AG04449 (cell line): ENCODE results near the gene VMA21.

Experiments used
- CTCF ChIA-PET: fragments of 350-600 bp; formaldehyde crosslinking; extraction: SDS; loops from one replicate; lab custom pipeline; 2021; ENCODE audit warnings: antibody characterized with exemption; lab: Yijun Ruan, JAX
- POLR2A ChIA-PET: fragments of 400-600, 350-600 bp; formaldehyde crosslinking; extraction: SDS; loops from one replicate; lab custom pipeline; 2020; ENCODE audit warnings: antibody characterized with exemption, inconsistent platforms; lab: Yijun Ruan, JAX
- DNase-seq: peaks from one replicate; pipeline ENCODE4 v3.0.0-alpha.2; 2010; ENCODE audit warnings: low read depth, low spot score
- H3K4me3 ChIP-seq: 2 replicates; pipeline ENCODE4 v1.5.1; 2011; ENCODE audit warnings: low read depth, mild to moderate bottlenecking, control low read depth, low read length
- TF ChIP-seq, protein P1 (sequence below): IDR thresholded peaks from one replicate; pipeline ENCODE4 v1.5.1; 2011; ENCODE audit warnings: mild to moderate bottlenecking, moderate library complexity, low read length, control low read depth, inconsistent platforms; ENCODE audit not compliant: insufficient read depth; ENCODE audit errors: missing control alignments

The VMA21 gene

DNA sequence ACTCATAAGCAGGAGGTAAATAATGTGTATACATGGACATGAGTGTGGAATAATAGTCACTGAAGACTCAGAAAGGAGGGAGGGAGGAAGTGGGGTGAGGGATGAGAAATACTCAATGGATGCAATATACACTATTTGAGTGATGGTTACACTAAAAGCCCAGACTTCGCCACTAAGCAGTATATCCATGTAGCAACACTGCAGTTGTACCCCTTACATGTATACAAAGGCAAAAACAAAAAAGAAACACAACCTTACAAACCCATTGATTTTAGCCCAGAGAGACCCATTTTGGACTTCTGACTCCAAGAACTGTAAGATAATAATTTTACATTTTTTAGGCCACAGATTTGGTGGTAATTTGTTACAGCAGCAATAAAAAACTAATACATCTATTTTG lies 51.5 kb downstream of the VMA21 start:
- no peak for DNase-seq
- H3K4me3 ChIP-seq, result no peak overlapping the region
- TF ChIP-seq, protein P1, sequence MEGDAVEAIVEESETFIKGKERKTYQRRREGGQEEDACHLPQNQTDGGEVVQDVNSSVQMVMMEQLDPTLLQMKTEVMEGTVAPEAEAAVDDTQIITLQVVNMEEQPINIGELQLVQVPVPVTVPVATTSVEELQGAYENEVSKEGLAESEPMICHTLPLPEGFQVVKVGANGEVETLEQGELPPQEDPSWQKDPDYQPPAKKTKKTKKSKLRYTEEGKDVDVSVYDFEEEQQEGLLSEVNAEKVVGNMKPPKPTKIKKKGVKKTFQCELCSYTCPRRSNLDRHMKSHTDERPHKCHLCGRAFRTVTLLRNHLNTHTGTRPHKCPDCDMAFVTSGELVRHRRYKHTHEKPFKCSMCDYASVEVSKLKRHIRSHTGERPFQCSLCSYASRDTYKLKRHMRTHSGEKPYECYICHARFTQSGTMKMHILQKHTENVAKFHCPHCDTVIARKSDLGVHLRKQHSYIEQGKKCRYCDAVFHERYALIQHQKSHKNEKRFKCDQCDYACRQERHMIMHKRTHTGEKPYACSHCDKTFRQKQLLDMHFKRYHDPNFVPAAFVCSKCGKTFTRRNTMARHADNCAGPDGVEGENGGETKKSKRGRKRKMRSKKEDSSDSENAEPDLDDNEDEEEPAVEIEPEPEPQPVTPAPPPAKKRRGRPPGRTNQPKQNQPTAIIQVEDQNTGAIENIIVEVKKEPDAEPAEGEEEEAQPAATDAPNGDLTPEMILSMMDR, result no peak
- POLR2A ChIA-PET, result no interaction called here
- CTCF ChIA-PET, result no interaction called here

DNA sequence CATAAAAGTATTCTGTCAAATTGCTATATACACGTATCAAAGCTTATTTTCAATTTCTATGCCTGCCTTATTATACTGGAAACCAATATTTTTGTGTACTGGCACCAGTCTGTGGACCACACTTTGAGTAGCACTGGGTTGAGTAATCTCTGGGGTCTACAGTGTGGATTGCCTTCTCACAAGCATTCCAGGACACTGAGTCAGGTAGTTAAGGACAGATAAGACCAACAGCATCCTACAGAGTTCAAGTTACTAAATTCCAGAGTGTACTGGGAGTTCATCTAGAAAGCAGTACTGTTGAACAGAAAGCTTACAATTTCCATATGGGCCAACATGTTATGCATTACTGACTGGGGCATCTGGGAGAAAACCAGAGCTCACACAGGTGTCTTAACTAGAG lies 61.8 kb downstream of the VMA21 start:
- CTCF ChIA-PET, result no interaction called here
- no peak overlapping the region for H3K4me3 ChIP-seq
- TF ChIP-seq, protein P1, result no peak
- POLR2A ChIA-PET, result no interaction called here
- no peak for DNase-seq
